GM18870 (cell line): Measurements from ENCODE around the gene PSAPL1.

ENCODE experiments used
- ATAC-seq: cut with Tn5 transposase; IDR thresholded peaks from one replicate; pipeline ENCODE4 v1.9.1; 2021; ENCODE audit warnings: moderate library complexity; ENCODE audit not compliant: unreplicated experiment

PSAPL1 gene

GRCh38 chr4:7384003-7384928 is 50.5 kb downstream of the PSAPL1 start:
- ATAC-seq: no peak

GRCh38 chr4:7383266-7383665 is 51.5 kb downstream of the PSAPL1 start:
- ATAC-seq: no peak

- ATAC-seq: no peak
Measured at GRCh38 chr4:7382634-7383014, 52.1 kb downstream of the PSAPL1 start.

- ATAC-seq: no peak
Measured at GRCh38 chr4:7381890-7382633, 52.7 kb downstream of the PSAPL1 start.

GRCh38 chr4:7381221-7381889 is 53.4 kb downstream of the PSAPL1 start:
- ATAC-seq: no peak
